Peyer's patch (tissue), 4 donors: ENCODE results near the gene SMIM21. TPM values are rescaled to one million over a fixed set of nuclear protein-coding genes. Genes with fewer than 3 reads are reported as not detected.

Experiments used
- DNase-seq, 3 donors: peaks; one replicate each; pipeline ENCODE4 v3.0.0-alpha.2; 2017 to 2019
- H3K27ac ChIP-seq, 4 donors: fragments of 200-600 bp; sonication (generic); one replicate each; pipeline ENCODE4 v1.5.1; 2016 to 2019
- H3K27me3 ChIP-seq, 2 donors: fragments of 200-600 bp; sonication (generic); one replicate each; pipeline ENCODE4 v1.5.1; 2019
- H3K36me3 ChIP-seq, 3 donors: fragments of 200-600 bp; sonication (generic); one replicate each; pipeline ENCODE4 v1.5.1; 2016 to 2019
- H3K4me1 ChIP-seq, 4 donors: fragments of 200-600 bp; sonication (generic); one replicate each; pipeline ENCODE4 v1.5.1; 2016 to 2019
- H3K4me3 ChIP-seq, 4 donors: fragments of 200-600 bp; sonication (generic); 1 replicate in 3 of 4; 2 replicates in 1 of 4; pipeline ENCODE4 v1.5.1; 2016 to 2019; ENCODE audit warnings: mild to moderate bottlenecking in 1 of 4
- H3K9me3 ChIP-seq, 4 donors: fragments of 200-600 bp; sonication (generic); one replicate each; pipeline ENCODE4 v1.5.1; 2016 to 2019; ENCODE audit warnings: mild to moderate bottlenecking in 1 of 4
- POLR2A ChIP-seq, 2 donors: fragments of 450-650 bp; IDR thresholded peaks; one replicate each; pipeline ENCODE4 v1.5.1; 2017; ENCODE audit warnings: antibody characterized with exemption in 2 of 2, mild to moderate bottlenecking in 2 of 2, moderate library complexity in 2 of 2
- total RNA-seq, 4 donors: library from RNA; depleted of rRNA; stranded (reverse); fragments of >200 nt; gene quantifications; one replicate each; pipeline ENCODE4 v1.1.0, GENCODE V29; 2016
- TF ChIP-seq, protein P1 (sequence below), 6 experiments: fragments of 450-650 bp in 4 of 6; fragments of 200-600 bp in 2 of 6; sonication (generic) in 1 of 6; IDR thresholded peaks; one replicate each; pipeline ENCODE4 v1.5.1; 2017 to 2019; ENCODE audit warnings: antibody characterized with exemption in 6 of 6, mild to moderate bottlenecking in 3 of 6, moderate library complexity in 1 of 6

Gene SMIM21
- not detected for total RNA-seq

DNA sequence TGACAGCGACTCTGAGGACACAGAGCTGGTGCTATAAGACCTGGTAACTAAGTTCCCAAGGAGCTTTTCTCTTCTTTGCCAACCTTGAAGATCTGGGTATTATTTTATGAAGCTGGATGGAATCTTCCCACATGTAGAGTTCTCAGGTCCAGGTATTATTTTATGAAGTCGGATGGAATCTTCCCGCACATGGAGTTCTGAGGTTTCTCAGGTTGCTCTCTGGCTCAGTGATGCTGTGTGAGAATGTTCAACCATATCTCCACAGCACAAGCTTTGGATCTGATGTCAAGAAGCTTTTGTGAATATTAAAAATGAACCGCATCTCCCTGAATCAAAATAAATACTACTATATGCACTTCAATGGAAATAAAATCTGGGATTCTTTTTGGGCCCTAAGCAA, at the start of gene SMIM21:
TSS of gene SMIM21 (minus strand) at position 101 of the 400 bp plus-strand sequence. CDS start 140 bp downstream, outside the sequence.
- TF ChIP-seq, protein P1, sequence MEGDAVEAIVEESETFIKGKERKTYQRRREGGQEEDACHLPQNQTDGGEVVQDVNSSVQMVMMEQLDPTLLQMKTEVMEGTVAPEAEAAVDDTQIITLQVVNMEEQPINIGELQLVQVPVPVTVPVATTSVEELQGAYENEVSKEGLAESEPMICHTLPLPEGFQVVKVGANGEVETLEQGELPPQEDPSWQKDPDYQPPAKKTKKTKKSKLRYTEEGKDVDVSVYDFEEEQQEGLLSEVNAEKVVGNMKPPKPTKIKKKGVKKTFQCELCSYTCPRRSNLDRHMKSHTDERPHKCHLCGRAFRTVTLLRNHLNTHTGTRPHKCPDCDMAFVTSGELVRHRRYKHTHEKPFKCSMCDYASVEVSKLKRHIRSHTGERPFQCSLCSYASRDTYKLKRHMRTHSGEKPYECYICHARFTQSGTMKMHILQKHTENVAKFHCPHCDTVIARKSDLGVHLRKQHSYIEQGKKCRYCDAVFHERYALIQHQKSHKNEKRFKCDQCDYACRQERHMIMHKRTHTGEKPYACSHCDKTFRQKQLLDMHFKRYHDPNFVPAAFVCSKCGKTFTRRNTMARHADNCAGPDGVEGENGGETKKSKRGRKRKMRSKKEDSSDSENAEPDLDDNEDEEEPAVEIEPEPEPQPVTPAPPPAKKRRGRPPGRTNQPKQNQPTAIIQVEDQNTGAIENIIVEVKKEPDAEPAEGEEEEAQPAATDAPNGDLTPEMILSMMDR (IDR thresholded peaks at IDR 0.05), result no peak
- no peak for TF ChIP-seq POLR2A (IDR thresholded peaks at IDR 0.05)

DNA sequence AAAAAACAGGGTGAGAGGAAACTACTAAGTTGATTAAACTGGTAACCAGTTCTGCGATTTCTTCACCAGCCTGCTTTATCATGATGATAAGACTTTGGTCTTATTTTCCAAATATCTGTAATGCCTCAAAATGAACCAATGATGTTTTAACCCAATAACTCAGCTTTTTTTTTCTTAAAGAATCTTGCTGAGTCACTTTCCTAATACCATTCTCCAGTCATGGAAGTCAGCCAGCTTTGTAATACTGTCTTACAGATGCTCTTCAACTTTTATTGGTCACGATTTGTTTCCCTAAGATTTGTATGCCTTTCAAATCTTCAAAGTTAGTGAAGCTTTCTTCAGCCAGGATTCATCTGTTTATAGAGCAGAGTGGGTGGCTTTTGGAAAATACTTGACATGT, 47.7 kb upstream of the SMIM21 start:
- no peaks in the 10 kb centered on the region for H3K4me1 ChIP-seq
- H3K4me3 ChIP-seq, result no peak overlapping the region
- no peaks in the 10 kb centered on the region for H3K9me3 ChIP-seq
- no peaks in the 10 kb centered on the region for H3K36me3 ChIP-seq
- no peaks in the 10 kb centered on the region for H3K27me3 ChIP-seq
- no peak for DNase-seq
- no peak overlapping the region for H3K27ac ChIP-seq
- TF ChIP-seq, protein P1 (IDR thresholded peaks at IDR 0.05), result no peak
- TF ChIP-seq POLR2A (IDR thresholded peaks at IDR 0.05), result no peak

More for the DNA sequence above, at the start of gene SMIM21:
- Histone ChIP-seq H3K4me1 (no peaks in the 10 kb centered on the region), H3K27ac (no peak within 1 kb of the TSS), H3K9me3 (no peaks in the 10 kb centered on the region), H3K27me3 (no peaks in the 10 kb centered on the region), H3K4me3 (no peak within 1 kb of the TSS), H3K36me3 (no peaks in the 10 kb centered on the region)
- no peak for DNase-seq

DNA sequence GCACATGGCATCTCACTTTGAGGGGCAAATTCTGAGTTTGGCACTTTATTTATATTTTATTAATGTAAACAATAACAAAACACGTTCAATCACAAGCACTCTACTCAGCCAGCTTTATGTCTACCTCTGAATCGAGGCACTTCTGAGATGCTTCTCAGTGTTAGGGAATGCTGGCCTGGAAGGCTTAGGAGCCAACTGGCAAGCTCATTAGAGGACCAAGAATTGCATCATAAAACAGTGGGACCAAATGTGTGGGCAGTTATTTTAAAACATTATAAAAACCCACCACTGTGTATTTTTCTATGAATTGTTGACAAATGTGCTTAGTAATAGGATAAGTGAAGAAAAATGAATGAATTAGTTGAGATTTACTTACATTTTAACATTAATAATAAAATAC, 46.8 kb upstream of the SMIM21 start:
- Histone ChIP-seq H3K27ac (no peak overlapping the region), H3K9me3 (no peaks in the 10 kb centered on the region), H3K4me1 (no peaks in the 10 kb centered on the region), H3K36me3 (no peaks in the 10 kb centered on the region), H3K27me3 (no peaks in the 10 kb centered on the region), H3K4me3 (no peak overlapping the region)
- TF ChIP-seq POLR2A (IDR thresholded peaks at IDR 0.05), result no peak
- TF ChIP-seq, protein P1 (IDR thresholded peaks at IDR 0.05), result no peak
- DNase-seq, result no peak

DNA sequence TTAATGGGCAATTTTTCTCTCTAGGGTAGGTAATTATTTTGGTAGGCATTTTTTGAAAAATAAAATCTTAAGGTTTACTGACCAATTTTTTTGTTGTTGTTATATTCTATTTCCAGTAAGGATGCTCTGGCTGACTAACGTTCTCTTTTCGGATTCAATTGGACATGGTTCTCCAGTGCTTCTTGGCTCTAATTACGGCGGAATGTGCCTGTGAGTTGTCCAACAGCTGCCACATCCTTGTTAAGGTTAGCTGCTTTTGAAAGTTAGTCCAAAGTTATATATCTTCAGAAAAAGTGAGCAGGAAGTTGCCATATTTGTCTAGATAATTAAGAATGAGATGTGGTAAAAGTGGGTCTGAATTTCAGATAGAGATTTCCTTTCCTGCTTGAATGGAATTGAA, 45.8 kb upstream of the SMIM21 start:
- Histone ChIP-seq H3K27me3 (no peaks in the 10 kb centered on the region), H3K9me3 (no peaks in the 10 kb centered on the region), H3K27ac (no peak overlapping the region), H3K36me3 (no peaks in the 10 kb centered on the region), H3K4me3 (no peak overlapping the region), H3K4me1 (no peaks in the 10 kb centered on the region)
- TF ChIP-seq POLR2A (IDR thresholded peaks at IDR 0.05), result no peak
- TF ChIP-seq, protein P1 (IDR thresholded peaks at IDR 0.05), result no peak
- DNase-seq, result no peak

DNA sequence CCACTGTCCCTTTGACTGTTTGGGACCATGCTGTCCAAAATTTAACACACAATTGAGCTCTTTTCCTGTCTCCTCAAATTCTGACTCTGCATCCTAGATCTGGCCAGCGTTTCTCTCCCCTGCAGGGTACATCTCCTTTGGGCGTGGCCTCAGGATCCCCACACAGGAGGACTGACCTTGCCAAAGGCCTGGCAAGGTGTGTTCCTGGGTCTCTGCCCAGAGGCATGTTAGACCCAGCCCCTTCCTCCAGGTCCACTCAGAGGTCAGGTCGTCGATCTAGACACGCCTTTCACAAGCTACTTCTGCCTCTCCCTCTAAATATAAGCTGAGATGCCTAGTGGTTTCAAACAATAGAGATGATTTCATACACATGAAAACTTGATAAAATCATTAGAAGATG, 45.4 kb upstream of the SMIM21 start:
- H3K4me1 ChIP-seq, result no peaks in the 10 kb centered on the region
- H3K36me3 ChIP-seq, result no peaks in the 10 kb centered on the region
- DNase-seq, result no peak
- H3K27me3 ChIP-seq, result no peaks in the 10 kb centered on the region
- H3K27ac ChIP-seq, result no peak overlapping the region
- TF ChIP-seq, protein P1 (IDR thresholded peaks at IDR 0.05), result no peak
- TF ChIP-seq POLR2A (IDR thresholded peaks at IDR 0.05), result no peak
- no peak overlapping the region for H3K4me3 ChIP-seq
- no peaks in the 10 kb centered on the region for H3K9me3 ChIP-seq

DNA sequence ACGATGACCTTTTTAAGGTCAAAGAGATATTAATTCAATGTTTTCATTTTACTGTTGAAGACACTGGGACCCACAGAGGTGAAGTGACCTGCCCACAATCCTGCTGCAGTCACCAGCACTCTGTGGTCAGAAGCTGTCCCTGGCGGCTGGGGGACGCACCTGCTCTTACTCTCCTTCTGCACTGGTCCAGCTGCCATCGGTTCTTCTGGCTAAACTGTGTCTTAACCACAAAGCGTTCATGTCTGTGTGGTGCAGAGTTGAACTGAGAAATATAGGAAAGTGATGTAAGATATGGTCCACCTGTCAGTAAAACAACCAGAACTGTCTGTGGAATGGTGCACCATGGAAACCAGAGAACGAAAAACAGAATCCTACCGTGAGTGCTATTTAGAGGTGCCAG, 44.9 kb upstream of the SMIM21 start:
- no peaks in the 10 kb centered on the region for H3K36me3 ChIP-seq
- no peak overlapping the region for H3K27ac ChIP-seq
- H3K4me3 ChIP-seq, result no peak overlapping the region
- no peaks in the 10 kb centered on the region for H3K27me3 ChIP-seq
- TF ChIP-seq, protein P1 (IDR thresholded peaks at IDR 0.05), result no peak
- no peak for TF ChIP-seq POLR2A (IDR thresholded peaks at IDR 0.05)
- no peaks in the 10 kb centered on the region for H3K9me3 ChIP-seq
- no peaks in the 10 kb centered on the region for H3K4me1 ChIP-seq
- no peak for DNase-seq
